Renal cortex interstitium (tissue), 11 donors: Measurements from ENCODE around the gene ENO1. TPM values are rescaled to one million over a fixed set of nuclear protein-coding genes. Genes with fewer than 3 reads are reported as not detected.
A peak's percentile ranks its signal among the peaks of the same experiment; 100 is the strongest.

ENCODE experiments used
- DNase-seq, 11 donors: peaks; one replicate each; pipeline ENCODE4 v3.0.0-alpha.2; 2013; ENCODE audit warnings: low read depth in 9 of 11, low spot score in 4 of 11; ENCODE audit errors: extremely low read depth in 1 of 11
- polyA plus RNA-seq, 3 donors: library from polyadenylated mRNA; unstranded; fragments of 120-200 nt; gene quantifications; one replicate each; pipeline ENCODE4 v1.2.1, GENCODE V29; 2013; ENCODE audit not compliant: insufficient read length in 3 of 3

ENO1 gene
- polyA plus RNA-seq, 3 donors, result 887 to 994 (median 909) TPM

DNA sequence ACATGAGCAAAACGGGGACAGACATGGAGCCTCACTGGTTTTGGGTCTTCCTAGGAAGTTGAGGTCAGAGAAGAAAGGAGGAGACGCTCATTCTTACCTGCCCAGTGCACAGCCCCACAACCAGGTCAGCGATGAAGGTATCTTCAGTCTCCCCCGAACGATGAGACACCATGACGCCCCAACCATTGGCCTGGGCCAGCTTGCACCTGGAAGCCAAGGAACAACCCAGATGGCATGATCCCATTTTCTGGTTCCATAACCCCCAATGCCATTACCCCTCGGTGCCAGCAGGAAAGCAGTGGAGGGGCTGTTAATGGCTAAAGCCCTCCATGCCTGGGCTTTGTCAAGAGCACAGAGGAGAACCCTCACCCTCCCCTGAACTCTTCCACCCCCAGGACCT, 15.3 kb downstream of the ENO1 start:
- no peak for DNase-seq

DNA sequence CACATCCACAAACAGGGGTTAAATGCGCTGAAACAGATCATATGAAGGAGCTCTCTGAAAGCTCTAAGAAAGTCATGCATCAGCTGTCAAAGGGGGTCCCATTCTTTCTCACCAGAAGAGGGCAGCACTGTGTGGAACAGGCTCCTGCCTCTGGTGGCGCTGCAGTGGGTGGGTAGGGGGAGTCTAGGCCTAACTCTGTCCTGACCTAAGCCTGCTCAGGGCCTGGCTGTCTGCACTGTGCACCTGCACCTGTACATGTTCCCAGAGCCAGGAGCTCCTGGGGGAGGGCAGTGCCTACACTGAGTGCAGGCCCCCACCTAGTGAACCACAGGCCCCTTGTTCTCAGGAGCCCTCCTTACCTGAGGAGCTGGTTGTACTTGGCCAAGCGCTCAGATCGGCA, 16.0 kb downstream of the ENO1 start:
- DNase-seq, result no peak

DNA sequence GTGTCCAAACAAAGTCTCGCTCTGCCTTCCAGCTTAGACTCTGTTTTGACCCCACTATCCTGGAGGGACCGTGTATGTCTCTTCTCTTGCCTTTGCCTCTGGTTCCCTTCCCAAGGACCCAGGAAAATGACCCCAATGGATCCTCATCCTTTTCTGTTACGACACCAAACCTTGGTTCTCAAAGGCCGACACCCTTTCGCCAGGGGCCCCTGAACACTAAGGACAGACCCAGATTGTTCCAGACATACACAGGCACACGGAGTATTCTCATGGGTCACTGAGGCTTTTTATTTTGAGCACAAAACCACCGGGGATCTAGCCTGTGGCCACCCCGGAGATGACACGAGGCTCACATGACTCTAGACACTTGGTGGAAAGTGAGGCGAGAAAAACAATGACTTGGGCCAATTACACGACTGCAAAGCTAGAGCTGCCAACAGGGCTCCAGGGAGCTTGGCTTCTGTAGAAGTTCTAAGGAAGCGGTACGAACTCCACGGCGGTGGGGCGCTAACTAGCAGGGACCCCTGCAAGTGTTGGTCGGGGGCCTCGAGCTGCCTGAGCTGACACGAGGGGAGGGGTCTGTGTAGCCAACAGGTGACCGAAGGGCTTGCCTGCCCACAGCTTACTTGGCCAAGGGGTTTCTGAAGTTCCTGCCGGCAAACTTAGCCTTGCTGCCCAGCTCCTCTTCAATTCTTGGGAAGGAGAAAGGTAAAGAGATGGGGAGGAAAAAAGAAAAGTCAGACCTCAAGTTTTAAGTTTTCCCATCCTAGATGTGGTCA, 17.6 kb downstream of the ENO1 start:
- no peak for DNase-seq

DNA sequence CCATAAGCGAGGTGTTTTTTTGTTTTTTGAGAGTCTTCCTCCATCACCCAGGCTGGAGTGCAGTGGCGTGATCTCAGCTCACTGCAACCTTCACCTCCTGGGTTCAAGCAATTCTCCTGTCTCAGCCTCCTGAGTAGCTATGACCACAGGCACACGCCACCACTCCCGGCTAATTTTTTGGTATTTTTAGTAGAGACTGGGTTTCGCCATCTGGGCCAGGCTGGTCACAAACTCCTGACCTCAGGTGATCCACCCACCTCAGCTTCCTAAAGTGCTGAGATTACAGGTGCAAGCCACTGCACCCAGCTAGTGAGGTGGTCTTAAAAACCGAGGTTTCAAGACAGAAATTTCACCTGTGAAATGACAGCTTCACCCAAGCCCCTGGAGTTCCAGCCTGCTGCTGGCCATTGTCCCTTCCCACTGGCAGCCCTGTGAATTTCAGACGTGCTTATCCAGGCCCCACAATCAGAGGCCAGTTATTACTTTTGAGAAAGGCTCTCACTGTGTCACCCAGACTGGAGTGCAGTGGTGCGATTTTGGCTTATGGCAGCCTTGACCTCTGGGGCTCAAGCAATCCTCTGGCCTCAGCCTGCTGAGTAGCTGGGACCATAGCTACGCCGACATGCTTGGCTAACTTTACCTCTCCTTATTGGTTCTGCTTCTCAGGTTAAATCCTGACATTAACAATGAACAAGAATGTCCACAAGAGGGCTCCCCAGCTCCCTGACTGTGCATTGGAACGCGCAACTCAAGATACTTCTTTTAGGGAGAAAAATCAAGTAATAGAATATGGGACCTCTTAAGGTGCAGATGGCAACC, 19.4 kb downstream of the ENO1 start:
- DNase-seq, result peak in 6 of 11 donors; percentile 54 to 76 (median 65)

DNA sequence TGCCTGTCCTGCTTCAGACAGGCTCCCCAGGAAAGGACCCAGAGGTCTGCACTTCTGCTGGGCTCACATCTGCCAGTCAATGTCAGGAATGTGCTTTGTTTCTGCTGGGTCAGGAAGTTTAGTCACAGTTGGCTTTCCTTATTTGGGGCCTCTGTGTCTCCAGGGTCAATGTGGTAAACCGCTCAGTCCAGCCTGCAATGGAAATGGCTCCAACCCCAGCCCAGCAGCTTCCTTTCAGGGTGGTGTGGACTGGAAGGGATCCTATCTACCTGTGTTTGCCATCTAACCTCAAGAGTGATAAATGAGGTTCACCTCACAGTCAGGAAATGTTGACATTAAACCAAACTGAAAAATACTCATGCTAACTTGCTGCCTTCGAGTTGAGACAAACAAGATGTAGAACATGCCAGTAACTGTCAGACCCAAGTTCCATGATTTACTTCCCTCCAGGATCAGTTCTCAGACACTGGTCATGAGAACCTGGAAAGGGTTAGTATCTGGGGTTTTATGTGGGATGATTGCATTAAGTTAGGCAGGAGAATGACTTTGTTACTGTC, 20.3 kb downstream of the ENO1 start:
- no peak for DNase-seq

DNA sequence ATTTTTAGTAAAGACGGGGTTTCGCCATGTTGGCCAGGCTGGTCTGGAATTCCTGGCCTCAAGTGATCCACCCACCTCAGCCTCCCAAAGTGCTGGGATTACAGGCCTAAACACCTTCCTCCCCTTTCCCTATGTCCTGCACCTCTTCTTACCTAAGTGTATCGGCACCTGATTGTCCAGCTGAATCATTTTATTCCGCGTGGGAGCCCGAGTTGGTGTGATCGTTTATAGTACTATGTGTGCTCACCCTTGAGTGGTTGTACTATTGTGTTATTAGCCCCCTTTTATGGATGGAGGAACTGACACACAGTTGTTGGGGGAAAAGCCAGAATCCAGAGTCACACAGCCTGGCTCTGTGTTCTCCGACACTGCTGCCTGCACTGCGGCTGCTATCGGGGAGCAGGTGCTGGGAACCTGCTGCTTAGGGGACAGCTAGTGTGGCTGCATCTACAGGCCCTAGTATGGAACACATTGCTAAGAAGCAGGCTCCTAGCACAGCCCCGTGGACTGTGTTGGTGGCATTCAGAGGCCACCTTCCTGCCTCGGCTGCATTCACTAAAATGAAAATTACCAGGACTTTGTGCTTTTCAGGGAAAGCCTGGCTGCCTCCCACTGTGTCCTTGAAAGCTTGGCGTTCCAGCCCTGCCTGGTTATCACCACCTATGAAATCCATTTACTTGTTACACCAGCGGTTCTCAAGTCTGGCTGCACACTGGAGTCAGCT, 21.6 kb downstream of the ENO1 start:
- no peak for DNase-seq

DNA sequence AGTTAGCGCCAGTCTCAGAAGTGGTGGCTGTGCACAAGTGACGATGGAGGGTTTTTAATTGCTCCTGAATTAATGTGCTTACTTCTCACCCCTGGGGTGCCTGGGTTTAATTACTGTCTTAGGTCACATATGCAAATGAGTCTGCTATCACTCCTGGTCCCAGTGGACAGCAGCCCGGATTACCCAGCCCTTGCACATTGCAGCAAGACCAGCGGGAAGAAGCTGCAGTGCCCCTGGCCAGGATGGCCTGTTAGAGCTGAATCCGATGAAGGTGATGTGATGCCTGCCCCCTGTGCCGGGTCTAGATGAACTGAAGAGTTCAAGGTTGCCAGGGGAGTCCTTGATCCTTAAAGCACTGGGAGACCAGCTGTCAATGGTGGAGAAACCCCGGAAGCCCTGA, 24.2 kb downstream of the ENO1 start:
- no peak for DNase-seq

DNA sequence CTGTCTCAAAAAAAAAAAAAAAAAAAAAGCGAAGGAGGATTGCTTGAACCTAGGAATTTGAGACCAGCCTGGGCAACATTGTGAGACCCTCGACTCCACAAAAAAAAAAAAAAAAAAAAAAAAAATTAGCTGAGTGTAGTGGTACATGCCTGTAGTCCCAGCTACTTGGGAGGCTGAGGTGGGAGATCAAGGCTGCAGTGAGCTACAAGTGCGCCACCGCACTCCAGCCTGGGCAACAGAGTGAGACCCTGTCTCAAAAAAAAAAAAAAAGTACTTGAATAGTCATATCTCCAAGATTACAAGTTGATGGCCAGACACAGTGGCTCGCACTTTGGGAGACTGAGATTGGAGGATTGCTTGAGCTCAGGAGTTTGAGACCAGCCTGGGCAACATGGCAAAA, 27.4 kb downstream of the ENO1 start:
- no peak for DNase-seq

DNA sequence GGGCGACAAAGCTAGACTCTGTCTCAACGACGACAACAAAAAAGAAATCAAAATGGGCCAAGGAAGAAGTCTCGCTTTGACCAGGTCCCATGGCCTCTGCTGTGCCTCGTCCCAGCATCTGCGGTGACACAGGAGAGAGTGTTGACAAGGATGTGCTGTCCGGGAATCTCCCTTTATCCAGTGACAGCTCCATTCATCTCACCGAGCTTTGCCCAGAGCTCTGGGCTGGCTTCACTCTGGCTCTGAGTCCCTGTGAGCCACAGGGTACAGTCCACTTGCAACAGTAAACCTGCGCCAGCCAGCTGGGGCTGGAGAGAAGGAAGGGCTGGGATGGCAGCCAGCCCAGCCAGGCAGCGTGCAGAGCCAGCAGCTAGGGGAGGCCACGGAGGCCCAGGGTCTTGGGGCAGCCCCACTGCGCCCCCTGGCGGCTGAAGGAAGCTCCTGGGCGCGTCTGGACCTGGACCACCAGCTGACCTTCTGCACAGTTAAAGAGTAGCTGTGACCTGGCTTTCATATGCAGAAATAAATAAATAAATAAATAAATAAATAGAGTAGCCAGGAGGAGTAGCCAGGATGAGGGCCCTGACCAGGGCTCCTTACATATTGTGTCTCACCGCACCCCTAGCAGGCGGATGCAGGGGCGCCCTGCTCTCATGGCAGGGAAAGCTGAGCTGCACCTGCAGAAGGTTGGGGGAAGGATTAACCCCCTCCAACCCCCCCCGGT, 29.7 kb downstream of the ENO1 start:
- peak; percentile 75 to 90 (median 85) for DNase-seq

DNA sequence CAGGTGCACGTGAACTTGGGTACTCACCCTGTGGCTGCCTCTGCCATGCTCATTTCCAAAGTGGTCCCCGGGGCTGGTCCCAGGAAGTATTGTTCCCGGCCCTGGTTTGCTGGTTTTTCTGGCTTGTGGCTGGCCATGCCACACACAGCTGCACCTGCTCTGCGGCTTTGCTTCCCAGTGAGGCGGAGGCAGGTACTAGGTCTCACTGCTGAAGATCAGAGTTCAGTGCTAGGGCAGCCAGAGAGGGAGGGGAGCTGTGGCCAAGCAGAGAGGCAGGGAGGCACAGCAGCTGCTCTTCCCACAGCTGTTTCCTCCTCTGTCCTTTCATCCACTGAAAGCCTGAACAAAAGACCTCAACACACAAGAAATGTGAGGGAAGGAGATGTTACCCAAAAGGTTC, 30.5 kb downstream of the ENO1 start:
- DNase-seq, result no peak

DNA sequence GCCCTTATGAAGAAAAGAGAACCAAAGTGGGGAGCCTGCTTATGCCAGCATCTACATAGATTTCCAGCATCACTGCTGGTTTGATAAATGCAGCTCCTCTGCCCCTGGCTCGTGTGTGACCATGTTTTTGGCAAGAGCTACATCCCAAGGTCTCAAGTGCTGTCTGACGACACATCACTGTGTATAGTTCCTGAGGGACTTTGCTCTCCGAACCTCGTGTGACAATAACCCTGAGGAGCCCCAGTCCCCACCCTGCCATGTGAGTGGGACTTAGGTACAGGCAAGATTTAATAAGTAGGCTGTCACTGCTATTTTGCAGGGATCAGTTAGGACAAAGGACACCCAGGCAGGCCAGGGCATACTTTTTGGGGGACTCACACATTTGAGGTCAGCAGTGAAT, 32.2 kb downstream of the ENO1 start:
- no peak for DNase-seq

DNA sequence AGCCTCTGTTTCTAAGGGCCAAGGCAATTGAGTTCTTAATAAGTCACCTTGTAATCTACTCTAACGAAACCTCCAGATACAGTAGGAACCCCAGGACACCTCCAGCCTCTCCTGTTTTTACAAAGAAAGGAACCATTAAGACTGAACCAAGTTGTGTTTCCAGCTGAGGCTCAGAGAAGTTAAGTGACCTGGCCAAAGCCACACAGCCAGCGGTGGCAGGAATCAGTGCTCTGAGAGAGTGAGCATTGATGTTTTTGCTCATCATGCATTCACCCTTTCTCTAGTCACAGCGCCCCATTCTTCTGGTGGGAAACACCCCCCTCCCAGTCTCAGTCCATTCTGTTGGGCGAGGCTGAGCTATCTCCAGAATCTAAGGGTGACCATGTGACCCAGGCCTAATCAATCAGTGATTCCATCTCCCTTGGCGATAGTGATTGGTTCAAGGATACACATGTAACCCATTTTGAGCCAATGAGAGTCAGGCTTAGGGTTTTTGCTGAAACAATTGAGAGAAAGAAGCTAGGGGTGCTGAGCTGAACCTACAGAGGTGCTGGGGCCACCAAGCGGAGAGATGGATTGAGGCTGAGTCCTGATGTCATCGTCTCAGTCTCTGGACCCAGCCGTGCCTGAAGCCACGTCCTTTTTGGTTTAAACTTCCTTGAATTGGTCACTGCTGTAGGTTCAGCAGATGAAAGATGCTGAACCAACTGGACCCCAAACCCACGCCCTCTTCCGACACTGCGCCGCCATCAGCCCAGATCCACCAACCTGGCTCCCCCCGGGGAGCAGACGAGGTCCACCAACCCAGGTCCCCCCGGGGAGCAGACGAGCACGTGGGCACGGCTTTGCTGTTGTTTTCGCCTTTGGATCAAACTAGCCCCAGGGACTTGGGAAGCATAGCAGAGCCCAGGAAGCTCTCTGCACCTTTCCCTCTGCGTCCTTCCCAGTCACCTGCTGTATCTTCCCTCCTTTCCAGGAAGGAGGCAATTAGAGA, 33.1 kb downstream of the ENO1 start:
- DNase-seq, result no peak

DNA sequence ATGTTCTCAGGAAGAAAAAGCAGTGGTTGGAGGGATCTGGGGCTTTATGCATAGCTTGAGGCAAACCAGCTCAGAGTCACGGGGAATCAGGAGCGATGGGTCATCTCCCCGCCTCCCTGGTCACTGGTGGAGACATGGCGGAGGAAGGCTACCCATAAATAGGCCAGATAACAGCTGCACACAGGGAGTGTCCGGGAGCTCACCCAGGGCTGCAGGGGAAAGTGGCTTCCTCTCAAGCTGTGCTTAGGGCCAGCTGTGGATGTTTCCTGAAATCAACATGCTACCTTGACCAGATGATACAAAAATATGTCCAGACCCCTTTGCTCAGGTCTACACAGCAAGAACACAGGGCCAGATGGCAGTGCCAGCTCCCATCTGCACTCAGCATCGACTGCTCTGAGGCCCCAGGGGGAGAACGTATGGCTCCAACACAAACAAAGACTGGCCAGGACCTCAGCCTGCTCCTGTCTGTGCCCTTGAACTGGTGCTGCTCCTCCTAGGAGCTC, 33.9 kb downstream of the ENO1 start:
- DNase-seq, result no peak

DNA sequence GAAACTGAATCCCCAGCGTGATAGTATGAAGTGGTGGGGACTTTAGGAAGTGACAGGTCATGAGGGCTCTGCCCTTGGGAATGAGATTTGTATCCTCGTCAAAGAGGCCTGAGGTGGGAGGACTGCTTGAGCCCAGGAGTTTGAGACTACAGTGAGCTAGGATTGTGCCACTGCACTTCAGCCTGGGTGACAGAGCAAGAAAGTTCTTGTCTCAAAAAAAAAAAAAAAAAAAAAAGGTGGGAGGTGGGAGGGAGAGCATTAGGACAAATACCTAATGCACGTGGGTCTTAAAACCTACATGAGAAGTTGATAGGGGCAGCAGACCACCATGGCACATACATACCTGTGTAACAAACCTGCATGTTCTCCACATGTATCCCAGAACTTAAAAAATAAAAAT, 37.1 kb downstream of the ENO1 start:
- DNase-seq, result no peak

DNA sequence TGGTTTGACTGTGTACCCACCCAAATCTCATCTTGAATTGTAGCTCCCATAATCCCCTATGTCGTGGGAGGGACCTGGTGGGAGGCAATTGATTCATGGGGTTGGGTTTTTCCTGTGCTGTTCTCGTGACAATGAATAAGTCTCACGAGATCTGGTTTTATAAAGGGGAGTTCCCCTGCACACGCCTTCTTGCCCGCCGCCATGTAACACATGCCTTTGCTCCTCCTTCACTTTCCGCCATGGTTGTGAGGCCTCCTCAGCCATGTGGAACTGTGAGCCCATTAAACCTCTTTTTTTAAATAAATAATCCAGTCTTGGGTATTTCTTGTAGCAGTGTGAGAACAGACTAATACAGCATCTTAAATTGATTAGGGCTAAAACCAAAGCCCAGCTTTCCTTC, 38.5 kb downstream of the ENO1 start:
- DNase-seq, result no peak

DNA sequence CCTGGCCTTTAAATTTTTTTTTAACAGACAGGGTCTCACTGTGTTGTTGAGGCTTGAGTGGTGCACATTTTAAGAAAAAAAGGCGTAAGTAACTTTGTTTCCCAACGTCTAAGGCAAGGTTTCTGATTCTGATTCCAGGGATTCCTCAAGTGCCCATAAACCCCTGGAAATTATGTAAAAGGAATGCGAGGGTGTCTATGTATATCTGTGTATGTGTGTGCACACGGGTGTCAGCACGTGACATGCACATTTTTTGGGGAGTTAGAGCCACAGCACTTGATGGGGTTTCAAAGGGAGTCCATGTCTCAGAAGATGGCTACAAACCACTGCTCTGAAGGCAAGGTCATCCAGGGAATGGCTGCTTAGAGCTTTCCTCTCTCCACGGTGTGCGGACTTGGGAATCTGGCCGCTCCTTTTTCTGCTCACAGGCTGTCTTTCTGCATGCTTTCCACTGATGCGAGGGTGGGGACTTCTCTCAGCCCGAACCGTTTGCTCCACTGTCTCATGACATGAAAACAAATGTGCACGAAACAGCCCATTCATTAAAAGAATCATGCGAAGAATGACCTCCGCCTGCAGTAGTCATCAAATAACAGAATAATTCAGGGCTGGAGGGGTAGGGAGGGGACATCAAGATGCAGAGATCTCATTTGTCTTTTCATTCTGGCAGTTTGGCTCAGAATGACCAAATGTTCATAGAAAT, 42.4 kb downstream of the ENO1 start:
- DNase-seq, result no peak

DNA sequence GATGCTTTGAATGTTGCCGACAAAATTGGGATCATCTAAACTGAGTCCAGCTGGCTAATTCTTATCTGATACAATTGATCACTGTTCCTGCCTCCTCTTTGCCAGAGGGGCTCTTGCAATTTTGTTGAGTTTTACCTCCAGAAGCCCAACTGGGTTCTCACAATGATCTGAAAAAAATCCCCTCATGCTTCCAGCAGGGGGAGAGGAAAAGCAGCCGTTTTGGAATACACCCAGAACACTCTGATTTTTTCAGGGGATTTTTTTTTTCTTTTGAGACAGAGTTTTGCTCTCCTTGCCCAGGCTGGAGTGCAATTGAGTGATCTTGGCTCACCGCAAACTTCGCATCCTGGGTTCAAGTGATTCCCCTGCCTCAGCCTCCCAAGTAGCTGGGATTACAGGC, 47.1 kb downstream of the ENO1 start:
- DNase-seq, result no peak
